HepG2 (cell line): Measurements from ENCODE around the gene EVPLL. TPM values are rescaled to one million over a fixed set of nuclear protein-coding genes. Genes with fewer than 3 reads are reported as not detected.

Experiments
- CBFB ChIP-seq: sonication (generic); formaldehyde crosslinking; IDR thresholded peaks from 2 replicates; pipeline ENCODE4 v1.4.0; 2020; ENCODE audit warnings: missing genetic modification reagents
- FOXP4 ChIP-seq: sonication (generic); formaldehyde crosslinking; IDR thresholded peaks from 2 replicates; pipeline ENCODE4 v1.4.0; 2020; ENCODE audit warnings: missing genetic modification reagents
- GATA4 ChIP-seq: sonication (generic); IDR thresholded peaks from 2 replicates; pipeline ENCODE4 v1.6.1; 2016; ENCODE audit warnings: antibody characterized with exemption, low read depth, borderline replicate concordance
- GATAD1 ChIP-seq: IDR thresholded peaks from 2 replicates; pipeline ENCODE4 v1.6.1; 2016; ENCODE audit warnings: missing genetic modification reagents, missing compliant biosample characterization
- HIC2 ChIP-seq: sonication (generic); formaldehyde crosslinking; IDR thresholded peaks from 2 replicates; pipeline ENCODE4 v1.9.0; 2022; ENCODE audit warnings: low read depth, missing genetic modification reagents
- IKZF4 ChIP-seq: sonication (generic); formaldehyde crosslinking; IDR thresholded peaks from 2 replicates; pipeline ENCODE4 v1.5.1; 2020; ENCODE audit warnings: borderline replicate concordance, mild to moderate bottlenecking, low read depth, missing genetic modification reagents; ENCODE audit errors: not compliant biosample characterization
- KDM6A ChIP-seq: IDR thresholded peaks from 2 replicates; pipeline ENCODE4 v1.6.1; 2016; ENCODE audit warnings: low read depth
- KLF11 ChIP-seq: IDR thresholded peaks from 2 replicates; pipeline ENCODE4 v1.6.1; 2016; ENCODE audit warnings: missing compliant biosample characterization
- MAX ChIP-seq: IDR thresholded peaks from 2 replicates; pipeline ENCODE4 v1.6.1; 2012; ENCODE audit warnings: inconsistent platforms
- MTERF4 ChIP-seq: sonication (generic); formaldehyde crosslinking; IDR thresholded peaks from 2 replicates; pipeline ENCODE4 v1.8.0; 2023; ENCODE audit warnings: mild to moderate bottlenecking, missing genetic modification reagents
- NFE2L1 ChIP-seq: sonication (generic); formaldehyde crosslinking; IDR thresholded peaks from 2 replicates; pipeline ENCODE4 v1.4.0; 2020; ENCODE audit warnings: missing genetic modification reagents, mild to moderate bottlenecking, borderline replicate concordance
- RAD51 ChIP-seq: fragments of 450-650 bp; IDR thresholded peaks from 2 replicates; pipeline ENCODE4 v1.6.1; 2016; ENCODE audit warnings: borderline replicate concordance
- RBFOX2 ChIP-seq: fragments of 200-400 bp; formaldehyde crosslinking; IDR thresholded peaks from 2 replicates; pipeline ENCODE4 v1.6.1; 2017; ENCODE audit warnings: low read depth, mild to moderate bottlenecking, low read length
- TEF ChIP-seq: sonication (generic); formaldehyde crosslinking; IDR thresholded peaks from 2 replicates; pipeline ENCODE4 v1.5.0; 2020; ENCODE audit warnings: missing genetic modification reagents
- U2AF2 ChIP-seq: fragments of 200-400 bp; formaldehyde crosslinking; IDR thresholded peaks from 2 replicates; pipeline ENCODE4 v1.6.1; 2017; ENCODE audit warnings: low read depth, mild to moderate bottlenecking, low read length
- ZBTB21 ChIP-seq: sonication (generic); formaldehyde crosslinking; IDR thresholded peaks from 2 replicates; pipeline ENCODE4 v1.4.0; 2020; ENCODE audit warnings: missing genetic modification reagents
- ZBTB3 ChIP-seq: sonication (generic); formaldehyde crosslinking; IDR thresholded peaks from 2 replicates; pipeline ENCODE4 v1.4.0; 2020; ENCODE audit warnings: low read depth, mild to moderate bottlenecking, moderate library complexity, missing genetic modification reagents, borderline replicate concordance
- ZNF124 ChIP-seq: sonication (generic); formaldehyde crosslinking; IDR thresholded peaks from 2 replicates; pipeline ENCODE4 v1.4.0; 2020; ENCODE audit warnings: missing genetic modification reagents
- ZNF329 ChIP-seq: sonication (generic); formaldehyde crosslinking; IDR thresholded peaks from 2 replicates; pipeline ENCODE4 v1.9.0; 2021; ENCODE audit warnings: low read depth, mild to moderate bottlenecking, missing genetic modification reagents
- ZNF343 ChIP-seq: sonication (generic); formaldehyde crosslinking; IDR thresholded peaks from 2 replicates; pipeline ENCODE4 v1.4.0; 2020; ENCODE audit warnings: mild to moderate bottlenecking, missing genetic modification reagents
- ZNF614 ChIP-seq: IDR thresholded peaks from 2 replicates; pipeline ENCODE4 v1.6.1; 2018; ENCODE audit warnings: missing biosample characterization, missing genetic modification reagents, inconsistent platforms, borderline replicate concordance
- ZNF678 ChIP-seq: sonication (generic); formaldehyde crosslinking; IDR thresholded peaks from 2 replicates; pipeline ENCODE4 v1.4.0; 2020; ENCODE audit warnings: mild to moderate bottlenecking, missing genetic modification reagents
- ZNF740 ChIP-seq: sonication (generic); formaldehyde crosslinking; IDR thresholded peaks from 2 replicates; pipeline ENCODE4 v1.4.0; 2020; ENCODE audit warnings: missing genetic modification reagents
- polyA plus RNA-seq, 8 experiments: library from polyadenylated mRNA; depleted of rRNA in 3 of 8; stranded (reverse) in 7 of 8; unstranded in 1 of 8; fragments of >200 nt; fragmentation: Illumina TruSeq in 4 of 8; extraction: Trizol in 4 of 8; gene quantifications; 2 replicates each; pipeline versions ENCODE4 v1.2.1 to v1.2.3, GENCODE V29; 2011 to 2016; ENCODE audit warnings: low read depth in 4 of 8, missing spikeins in 1 of 8, mixed read lengths in 1 of 8; ENCODE audit not compliant: insufficient read depth in 1 of 8
- total RNA-seq, 5 experiments: library from RNA; depleted of rRNA; stranded (reverse); fragments of >200 nt; fragmentation: Illumina TruSeq; extraction: Trizol; gene quantifications; 2 replicates each; pipeline ENCODE4 v1.2.3, GENCODE V29; 2016; ENCODE audit warnings: low read depth in 1 of 5

The EVPLL gene
- total and polyA plus RNA-seq, 2 of the 13 experiments (the other 11 are each of a cell fraction or from before 2014, with no cell fraction given), result 0.07 TPM; not detected in 1

- TF ChIP-seq FOXP4, result peak; percentile 30; the same call in 1 of the 2 replicates
- TF ChIP-seq TEF, result no peak
- no peak for TF ChIP-seq ZBTB3 (CRISPR knock-in tag)
- no peak; the same call in 1 of the 2 replicates for TF ChIP-seq ZNF614 (CRISPR knock-in tag)
- no peak; the same call in 1 of the 2 replicates for TF ChIP-seq MTERF4 (CRISPR knock-in tag)
- TF ChIP-seq IKZF4 (CRISPR knock-in tag), result no peak
- no peak for TF ChIP-seq U2AF2
- no peak for TF ChIP-seq ZNF740
- TF ChIP-seq RAD51, result peak; percentile 82
- 0 out of 2 replicates have a peak, but pooled peaks have one; percentile 22 for TF ChIP-seq ZNF124 (CRISPR knock-in tag)
- no peak for TF ChIP-seq ZNF329 (CRISPR knock-in tag)
- peak; percentile 93 for TF ChIP-seq MAX
- 0 out of 2 replicates have a peak, but pooled peaks have one; percentile 66 for TF ChIP-seq ZNF343 (CRISPR knock-in tag)
- peak; percentile 94 for TF ChIP-seq RBFOX2
- TF ChIP-seq ZNF678, result no peak
- TF ChIP-seq NFE2L1 (CRISPR knock-in tag), result no peak
- peak; percentile 50; the same call in 1 of the 2 replicates for TF ChIP-seq CBFB
- TF ChIP-seq HIC2, result no peak
- TF ChIP-seq KLF11, result no peak; the same call in 1 of the 2 replicates
- peak; percentile 36; the same call in 1 of the 2 replicates for TF ChIP-seq GATAD1
- 0 out of 2 replicates have a peak, but pooled peaks have one; percentile 7 for TF ChIP-seq GATA4
- no peak for TF ChIP-seq ZBTB21 (CRISPR knock-in tag)
- TF ChIP-seq KDM6A (CRISPR knock-in tag), result no peak
These were observed 14.2 kb upstream of the EVPLL start, which contains the start of gene SHMT1 (continued) for GRCh38 chr17:18363101-18364049.
